DMS79 (cell line): ENCODE results near the gene PPFIA4.
"Not testable (repeated sequence)": the region's sequence is repeated elsewhere in the genome, so short reads cannot be mapped to it uniquely, and the experiment has no call there.

Experiments
- DNase-seq: peaks from one replicate; lab custom pipeline; 2025; lab: John Stamatoyannopoulos, UW

PPFIA4 gene

DNA sequence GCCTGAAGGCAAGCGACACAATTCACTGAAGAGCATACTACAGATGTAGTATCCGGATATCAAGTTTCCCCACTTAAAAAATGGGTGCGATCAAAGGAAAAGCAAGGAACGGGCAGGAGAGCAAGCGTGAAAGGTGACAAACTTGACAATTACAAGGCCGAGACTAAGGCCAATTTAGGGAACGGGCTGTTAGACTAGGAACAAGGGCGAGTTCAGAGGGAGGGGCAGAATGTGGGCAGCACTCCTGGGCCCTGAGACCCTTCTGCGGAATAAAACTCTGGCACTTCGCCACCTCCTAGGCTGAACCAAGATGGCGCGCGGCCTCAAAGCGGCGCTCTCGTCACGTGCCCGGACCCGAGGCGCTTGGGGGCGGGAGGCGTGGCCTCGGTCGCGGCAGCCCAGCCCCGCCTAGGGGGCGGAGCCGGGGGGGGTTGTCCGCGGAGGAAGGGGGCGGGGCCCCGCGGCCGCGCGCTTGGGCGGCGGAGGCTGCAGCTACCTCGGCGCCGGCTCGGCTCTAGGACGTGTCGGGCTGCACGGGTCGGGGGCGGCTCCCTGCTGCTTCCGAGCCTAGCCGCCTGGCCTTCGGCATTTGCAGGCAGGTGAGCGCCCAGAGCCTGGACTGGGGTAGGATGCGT lies at the start of gene PPFIA4:
PPFIA4 (plus strand) TSS at position 461 of the 635 bp plus-strand sequence. CDS start 12,518 bp downstream, outside the sequence.
- DNase-seq, result peak; percentile 91

DNA sequence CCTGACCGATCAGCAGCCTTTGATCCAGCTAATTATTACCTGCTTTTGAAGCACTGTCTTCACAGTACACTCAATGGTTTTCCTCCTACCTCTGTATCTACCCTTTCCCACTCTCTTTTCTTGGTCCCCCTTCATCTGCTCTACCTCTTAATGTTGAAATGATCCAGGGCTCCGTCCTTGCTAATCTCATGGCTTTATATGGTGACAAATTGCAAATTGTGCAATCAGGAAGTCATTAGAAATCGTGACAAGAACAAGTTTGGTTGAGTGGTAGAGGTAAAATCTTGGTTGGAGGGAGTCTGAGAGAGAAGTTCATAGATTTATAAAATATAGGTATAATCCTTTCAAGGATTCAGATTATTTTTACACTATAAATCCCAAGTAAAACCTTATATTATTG lies 49.7 kb upstream of the PPFIA4 start:
- DNase-seq, result no peak

DNA sequence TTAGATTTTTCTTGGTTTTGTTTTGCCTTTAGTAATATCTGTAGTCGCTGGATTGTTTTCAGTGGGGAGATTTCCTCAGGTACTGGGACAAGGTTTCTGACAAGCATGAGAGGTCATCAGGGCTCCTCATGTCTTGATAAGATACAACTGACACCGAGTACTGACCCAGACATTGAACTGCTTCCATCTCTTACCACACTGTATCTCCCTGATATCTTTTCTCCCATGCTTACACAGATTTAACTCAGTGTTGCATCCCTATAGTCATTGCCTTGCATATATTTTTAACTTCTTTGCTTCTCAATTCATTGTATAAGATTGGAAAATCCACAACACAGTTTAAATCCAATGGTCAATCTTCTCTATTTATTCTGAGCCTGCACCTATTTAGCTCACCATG lies 46.8 kb upstream of the PPFIA4 start:
- no peak for DNase-seq

DNA sequence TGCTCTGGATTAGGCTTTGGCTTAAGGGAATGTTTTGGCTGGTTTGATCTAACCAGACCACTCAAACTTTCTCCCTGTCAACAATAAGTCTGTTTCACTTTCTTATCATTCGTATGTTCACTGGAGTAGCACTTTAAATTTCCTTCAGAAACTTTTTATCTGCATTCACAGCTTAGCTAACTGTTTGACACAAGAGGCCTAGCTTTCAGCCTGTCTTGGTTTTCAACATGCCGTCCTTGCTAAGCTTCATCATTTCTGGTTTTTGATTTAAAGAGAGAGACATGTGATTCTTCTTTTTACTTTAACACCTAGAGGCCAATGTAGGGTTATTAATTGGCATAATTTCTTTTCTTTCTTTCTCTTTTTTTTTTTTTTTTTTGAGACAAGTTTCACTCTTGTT lies 44.4 kb upstream of the PPFIA4 start:
- DNase-seq, result no peak

DNA sequence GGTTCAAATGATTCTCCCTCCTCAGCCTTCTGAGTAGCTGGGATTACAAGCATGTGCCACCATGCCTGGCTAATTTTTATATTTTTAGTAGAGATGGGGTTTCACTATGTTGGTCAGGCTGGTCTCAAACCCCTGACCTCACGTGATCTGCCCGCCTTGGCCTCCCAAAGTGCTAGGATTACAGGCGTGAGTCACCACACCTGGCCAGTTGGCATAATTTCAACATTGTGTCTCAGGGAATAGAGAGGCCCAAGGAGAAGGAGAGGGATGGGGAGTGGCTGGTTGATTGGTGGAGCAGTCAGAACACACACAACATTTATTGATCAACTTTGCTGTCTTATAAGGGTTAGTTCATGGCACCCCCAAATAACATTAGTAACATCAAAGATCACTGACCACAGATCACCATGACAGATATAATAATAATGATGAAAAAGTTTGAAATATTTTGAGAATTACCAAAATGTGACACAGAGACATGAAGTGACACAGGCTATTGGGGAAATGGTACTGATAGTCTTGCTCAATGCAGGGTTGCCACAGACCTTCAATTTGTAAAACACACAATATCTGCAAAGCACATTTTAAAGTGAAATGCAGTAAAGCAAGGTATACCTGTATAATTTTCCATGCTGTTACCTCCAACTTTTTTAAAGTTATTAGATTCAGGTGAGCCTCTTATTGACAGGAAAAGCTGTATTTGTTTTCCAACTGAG lies 43.4 kb upstream of the PPFIA4 start:
- DNase-seq, result no peak

DNA sequence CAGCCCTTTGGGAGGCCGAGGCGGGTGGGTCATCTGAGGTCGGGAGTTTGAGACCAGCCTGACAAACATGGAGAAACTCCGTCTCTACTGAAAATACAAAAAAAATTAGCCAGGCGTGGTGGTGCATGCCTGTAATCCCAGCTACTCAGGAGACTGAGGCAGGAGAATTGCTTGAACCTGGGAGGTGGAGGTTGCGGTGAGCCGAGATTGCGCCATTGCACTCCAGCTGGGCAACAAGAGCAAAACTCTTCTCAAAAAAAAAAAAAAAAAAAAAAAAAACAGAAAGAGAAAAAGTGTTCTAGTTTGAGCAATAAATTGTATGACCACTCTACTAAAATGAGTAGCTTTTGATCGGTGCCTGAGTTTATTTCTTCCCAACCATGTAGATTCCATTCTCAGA lies 40.2 kb upstream of the PPFIA4 start:
- not testable (repeated sequence) for DNase-seq

DNA sequence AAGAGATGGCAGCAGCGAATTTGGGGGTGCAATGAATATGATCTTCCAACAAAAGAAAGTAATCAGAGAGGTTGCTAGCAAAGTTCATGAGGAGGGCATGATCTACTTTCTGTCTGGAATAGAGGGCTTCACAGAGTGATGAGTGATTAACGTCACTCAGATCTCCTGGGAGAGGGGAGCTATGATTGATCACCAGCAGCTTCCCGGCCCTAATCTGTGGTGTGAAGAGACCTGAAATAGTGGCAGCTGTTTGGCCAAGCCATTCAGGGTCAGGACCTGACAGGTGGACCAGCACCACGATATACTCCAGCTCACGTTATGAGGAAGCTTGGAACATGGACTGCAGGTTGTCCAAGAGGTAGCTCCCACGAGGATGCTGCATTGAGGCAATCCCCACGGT lies 39.0 kb upstream of the PPFIA4 start:
- DNase-seq, result no peak

DNA sequence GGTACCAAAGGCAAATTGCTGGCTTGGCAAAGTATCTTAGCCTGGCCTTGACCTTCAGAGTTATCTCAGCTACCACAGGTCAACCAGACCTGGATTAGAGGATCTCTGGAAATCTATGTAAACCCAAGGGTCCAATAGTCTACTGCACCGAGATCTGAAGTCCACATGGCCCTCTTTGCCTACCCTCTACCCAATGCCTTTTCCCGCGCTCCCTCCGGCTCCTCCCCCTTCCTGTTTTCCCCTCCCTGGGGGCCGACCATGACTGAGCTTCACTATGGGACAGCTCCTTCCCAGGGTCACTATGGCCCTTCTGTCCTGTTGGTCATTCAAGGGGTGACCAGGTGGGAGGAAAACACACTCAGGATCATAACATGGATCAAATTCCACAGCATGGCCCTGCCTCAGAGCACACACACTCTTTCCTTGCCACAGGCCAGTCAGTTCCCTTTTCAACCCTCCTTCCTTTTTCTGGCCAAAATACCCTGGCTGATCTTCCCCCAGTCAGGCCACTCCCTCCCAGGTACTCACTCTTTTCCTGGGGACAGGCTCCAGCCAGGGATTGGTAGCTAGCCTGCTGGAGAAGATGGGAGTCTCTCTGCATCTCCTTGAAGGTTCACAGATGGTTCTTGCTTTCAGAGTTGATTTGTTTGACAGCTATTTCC lies 38.2 kb upstream of the PPFIA4 start:
- no peak for DNase-seq

DNA sequence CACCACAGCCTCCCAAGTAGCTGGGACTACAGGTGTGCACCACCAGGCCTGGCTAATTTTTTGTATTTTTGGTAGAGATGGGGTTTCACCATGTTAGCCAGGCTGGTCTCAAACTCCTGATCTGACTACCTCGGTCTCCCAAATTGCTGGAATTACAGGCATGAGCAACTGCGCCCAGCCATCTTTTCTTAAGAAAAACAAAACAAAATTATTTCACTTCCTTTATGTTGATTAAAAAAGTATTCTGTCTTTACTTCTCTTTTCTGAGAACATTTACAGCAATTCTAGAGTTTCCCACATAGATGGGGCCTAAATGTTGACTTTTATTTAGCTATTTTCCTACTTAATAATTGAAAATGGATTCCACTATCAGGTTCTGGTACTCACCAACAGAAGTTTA lies 36.4 kb upstream of the PPFIA4 start:
- no peak for DNase-seq

DNA sequence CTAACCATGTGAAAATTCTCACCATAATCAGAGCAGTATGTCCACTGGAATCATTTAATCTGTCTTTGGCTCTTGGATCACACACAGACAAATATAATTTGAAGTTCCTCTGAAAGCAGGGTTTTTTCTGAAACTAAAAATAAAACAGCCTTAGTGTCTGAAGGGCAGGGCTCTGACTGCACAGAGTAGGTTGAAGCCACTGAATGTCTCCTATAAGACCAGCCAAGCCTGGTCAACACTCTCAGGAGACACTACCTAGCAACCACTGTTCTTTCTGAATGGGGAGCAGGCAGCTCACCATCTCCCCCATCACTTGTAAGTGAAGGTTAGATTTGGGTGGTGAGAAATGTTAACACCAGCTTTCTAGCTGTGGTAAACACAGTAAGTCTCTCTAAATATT lies 35.2 kb upstream of the PPFIA4 start:
- no peak for DNase-seq

DNA sequence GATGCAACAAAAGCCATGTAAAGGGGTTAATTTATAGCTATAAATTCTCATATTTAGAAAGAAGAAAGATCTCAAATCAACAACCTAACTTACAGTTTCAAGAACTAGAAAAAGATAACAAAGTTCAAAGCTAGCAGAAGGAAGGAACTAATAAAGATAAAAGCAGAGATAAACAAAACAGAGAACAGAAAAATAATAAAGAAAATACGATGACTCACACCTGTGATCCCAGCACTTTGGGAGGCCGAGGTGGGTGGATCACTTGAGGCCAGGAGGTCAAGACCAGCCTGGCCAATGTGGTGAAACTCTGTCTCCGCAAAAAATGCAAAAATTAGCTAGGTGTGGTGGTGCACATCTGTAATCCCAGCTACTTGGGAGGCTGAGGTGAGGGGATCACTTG lies 31.5 kb upstream of the PPFIA4 start:
- DNase-seq, result no peak

DNA sequence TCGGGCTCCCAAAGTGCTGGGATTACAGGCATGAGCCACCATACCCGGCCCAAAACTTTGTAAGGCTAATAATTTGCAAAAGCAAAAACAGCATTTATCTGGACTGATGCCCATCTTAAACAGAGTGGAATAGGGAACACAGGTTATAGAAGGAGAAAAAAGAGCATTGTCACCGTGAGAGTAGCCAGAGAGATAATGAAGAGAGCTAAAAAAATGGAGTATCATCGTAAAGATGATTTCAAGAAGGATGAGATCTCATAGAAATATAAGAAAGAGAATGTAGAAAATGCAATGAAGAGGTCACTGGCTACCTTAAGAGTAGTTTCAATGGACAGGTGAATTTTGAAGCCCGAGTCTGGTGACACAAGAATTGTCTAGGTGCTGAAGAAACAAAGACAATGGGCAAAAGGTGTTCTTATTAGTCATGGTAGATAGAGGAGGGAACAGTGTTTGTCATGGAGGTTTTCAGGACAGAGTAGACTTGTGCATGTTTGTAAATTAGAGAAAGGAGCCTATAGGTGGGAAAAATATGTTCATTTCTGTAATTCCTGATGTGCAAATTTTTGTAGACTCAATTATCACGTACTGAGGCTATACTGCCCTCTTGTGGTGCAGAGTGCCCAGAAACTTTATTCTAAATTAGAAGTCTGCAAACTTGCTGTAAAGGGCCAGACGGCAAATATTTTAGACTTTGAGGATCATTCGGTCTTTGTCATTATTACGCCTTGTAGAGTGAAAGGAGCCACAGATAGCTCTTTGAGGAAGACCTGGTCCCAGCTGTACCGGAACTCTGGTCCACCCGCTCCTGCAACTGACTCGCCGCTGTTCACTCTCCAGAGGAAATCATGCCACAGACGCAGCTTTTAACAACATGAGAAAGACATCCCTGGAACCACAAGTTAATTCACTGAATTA lies 27.2 kb upstream of the PPFIA4 start:
- no peak for DNase-seq

DNA sequence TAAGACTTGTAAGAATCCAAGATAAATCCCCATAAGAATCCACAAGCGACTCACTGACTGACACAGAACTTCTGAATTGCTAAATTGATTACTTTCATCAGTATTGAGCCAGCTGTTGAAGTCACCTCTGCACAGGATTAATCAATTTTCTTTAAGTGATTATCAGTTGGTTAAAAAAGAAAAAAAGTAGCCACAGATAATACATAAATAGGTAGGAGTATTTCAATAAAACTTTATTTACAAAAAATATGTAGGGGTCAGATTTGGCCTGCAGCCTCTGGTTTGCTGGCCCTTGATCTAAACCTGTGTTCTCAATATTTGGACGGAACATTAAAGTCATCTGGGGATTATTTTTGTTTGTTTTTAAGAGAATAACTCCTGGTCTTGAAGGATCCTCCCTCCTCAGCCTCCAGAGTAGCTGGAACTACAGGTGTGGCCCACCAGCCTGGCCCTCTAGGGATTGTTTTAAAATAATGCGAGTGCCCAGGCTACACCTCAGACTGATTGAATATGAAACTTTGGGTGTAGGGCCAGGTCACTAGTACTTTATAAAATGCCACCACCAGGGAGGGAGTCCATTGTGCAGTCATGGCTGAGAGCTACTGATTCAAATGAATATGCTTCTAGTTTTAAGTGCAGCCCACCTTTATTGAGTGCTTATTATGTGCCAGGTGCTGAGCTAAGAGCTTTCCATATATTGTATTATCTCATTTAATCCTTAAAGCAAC lies 25.9 kb upstream of the PPFIA4 start:
- DNase-seq, result no peak

DNA sequence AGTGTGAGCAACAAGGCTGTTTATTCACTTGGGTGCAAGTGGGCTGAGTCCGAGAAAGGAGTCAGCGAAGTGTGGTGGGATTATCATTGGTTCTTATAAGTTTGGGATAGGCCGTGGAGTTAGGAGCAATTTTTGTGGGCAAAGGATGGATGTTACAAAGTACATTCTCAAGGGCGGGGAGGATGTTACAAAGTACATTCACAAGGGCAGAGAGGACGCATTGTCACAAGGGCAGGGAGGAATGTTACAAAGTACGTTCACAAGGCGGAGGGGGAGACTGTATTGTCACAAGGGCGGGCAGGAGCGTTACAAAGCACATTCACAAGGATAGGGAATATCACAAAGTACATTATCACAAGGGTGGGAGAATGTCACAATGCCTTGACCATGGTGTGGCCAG lies 24.3 kb upstream of the PPFIA4 start:
- no peak for DNase-seq

DNA sequence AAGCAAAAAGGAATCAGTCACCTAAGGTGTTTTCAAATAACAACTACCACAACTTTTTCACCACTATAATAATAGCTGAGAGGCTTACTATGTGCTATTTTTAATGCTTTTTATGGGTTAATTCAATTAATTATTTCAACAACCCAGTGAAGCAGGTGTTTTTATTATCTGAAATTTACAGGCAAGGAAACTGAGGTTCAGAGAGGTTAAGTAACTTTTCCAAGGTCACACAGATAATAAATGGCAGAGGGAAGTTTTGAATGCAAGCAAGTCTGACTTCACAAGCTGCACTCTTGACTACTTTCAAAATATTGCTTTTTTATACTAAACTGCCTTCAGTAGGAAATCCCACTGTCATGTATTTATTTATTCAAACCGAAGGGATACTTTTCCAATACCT lies 23.3 kb upstream of the PPFIA4 start:
- DNase-seq, result no peak

DNA sequence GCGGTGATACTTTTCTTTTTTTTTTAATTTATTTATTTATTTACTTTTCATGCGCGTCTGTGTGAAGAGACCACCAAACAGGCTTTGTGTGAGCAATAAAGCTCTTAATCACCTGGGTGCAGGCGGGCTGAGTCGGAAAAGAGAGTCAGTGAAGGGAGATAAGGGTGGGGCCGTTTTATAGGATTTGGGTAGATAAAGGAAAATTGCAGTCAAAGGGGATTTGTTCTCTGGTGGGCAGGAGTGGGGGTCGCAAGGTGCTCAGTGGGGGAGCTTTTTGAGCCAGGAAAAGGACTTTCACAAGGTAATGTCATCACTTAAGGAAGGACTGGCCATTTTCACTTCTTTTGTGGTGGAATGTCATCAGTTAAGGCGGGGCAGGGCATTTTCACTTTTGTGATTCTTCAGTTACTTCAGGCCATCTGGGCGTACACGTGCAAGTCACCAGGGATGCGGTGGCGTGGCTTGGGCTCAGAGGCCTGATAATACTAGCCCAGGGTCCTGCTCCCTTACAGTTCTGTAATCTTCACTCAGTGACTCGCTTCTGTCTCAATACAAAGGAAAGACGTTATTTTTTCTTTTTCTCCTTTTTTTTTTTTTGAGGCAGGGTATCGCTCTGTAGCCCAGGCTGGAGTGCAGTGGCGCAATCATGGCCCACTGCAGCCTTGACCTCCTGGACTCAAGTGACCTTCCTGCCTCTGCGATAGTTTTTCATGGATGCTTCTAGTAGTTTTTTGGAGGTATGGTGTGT lies 20.7 kb upstream of the PPFIA4 start:
- DNase-seq, result not testable (repeated sequence)

DNA sequence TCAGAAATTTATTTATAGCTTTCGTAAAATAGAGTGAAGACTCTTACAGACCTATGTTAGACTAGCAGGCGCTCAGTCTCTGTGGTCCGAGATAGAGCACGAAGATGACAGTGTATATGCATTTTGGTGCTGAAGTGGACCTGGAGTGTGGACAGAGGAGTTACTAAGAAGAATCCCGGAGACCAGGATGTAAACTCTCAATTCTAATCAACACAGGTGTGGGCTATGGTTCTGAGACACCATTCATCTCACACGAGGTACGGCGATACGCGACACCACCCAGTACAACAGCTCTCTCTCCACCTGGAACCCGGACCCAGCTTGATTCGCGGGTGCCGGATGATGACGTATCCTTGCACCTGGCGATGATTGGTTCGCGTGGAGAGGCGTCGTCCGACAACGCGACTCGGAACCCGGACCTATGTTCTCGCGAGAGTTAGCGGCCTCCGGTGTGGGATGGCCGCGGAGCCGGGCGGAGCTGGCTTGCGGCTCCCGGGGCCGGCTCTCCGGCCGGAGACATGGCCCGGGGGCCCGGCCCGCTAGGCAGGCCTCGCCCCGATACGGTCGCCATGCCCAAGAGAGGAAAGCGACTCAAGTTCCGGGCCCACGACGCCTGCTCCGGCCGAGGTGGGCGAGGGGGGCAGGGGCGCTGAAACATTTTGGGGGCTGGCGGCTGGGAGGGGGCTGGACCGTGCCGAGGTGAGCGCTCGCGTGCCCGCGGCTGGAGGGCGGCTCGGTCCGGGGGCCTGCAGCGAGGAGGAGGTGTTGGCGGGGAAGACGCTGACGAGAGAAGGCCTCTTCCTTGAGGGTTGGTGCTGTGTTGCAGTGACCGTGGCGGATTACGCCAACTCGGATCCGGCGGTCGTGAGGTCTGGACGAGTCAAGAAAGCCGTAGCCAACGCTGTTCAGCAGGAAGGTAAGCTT lies 19.1 kb upstream of the PPFIA4 start, which contains the start of gene TMEM183A:
TMEM183A (plus strand) TSS at position 427 of the 924 bp plus-strand sequence; CDS start at position 519, 92 bp downstream.
- DNase-seq, result peak; percentile 93

DNA sequence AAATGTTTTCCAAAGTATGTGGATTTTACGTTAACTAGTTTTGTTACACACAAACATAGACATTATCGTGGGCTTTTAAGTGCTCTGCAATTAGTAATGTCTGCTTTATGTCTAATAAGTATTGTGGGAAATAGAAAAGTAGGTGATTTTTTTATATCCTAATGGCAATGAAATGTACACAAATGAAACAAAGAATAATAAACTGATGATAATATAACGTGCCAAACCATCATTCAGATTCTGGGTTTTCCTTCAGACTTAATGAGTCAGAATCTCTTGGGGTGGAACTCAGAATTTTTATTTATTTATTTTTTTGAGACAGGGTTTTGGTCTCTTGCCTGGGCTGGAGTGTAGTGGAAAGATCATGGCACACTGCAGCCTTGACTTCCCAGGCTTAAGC lies 17.1 kb upstream of the PPFIA4 start:
- no peak for DNase-seq

DNA sequence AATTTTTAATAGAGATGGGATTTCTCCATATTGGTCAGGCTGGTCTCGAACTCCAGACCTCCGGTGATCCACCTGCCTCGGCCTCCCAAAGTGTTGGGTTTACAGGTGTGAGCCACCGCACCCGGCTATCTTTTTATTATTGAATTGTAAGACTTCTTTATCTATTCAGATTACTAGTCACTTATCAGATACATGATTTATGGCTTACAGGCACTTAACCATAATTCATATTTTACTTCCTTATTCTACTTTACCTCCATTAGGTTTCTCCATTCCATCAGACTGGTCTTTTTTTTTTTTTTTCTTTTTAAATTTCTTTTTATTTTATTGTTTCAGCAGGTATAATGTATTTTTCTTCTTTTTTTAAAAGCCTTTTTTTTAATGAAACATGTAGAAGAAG lies 14.7 kb upstream of the PPFIA4 start:
- no peak for DNase-seq

DNA sequence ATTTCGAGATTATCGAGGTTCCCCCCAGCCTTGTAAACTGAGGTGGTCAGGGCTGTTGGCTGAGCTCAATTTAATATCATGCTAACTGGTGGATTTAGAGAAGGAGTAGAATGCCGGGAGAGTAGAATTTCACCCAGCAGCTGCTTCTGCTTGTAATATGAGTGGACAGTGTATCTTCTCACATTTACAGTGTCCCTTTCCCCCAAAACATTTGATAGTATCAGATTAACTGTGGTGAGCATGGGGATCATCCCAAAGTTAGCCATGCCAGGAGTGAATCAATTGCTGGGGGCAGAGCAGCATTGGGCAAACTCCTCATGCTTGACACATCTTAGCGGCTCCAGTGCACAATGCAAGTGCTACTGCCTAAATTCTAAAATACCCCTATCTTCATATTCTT lies 9.2 kb upstream of the PPFIA4 start:
- DNase-seq, result no peak
